Endodermal cell (in vitro differentiated cells): ENCODE results near the gene TARS3. TPM values are rescaled to one million over a fixed set of nuclear protein-coding genes. Genes with fewer than 3 reads are reported as not detected.

Experiments
- DNase-seq: peaks from one replicate; pipeline ENCODE4 v3.0.0-alpha.2; 2017
- H3K27ac ChIP-seq: 2 replicates; pipeline ENCODE4 v1.5.1; 2013; ENCODE audit warnings: mild to moderate bottlenecking, low read depth, low read length, moderate library complexity
- H3K27me3 ChIP-seq: 2 replicates; pipeline ENCODE4 v1.6.1; 2013; ENCODE audit warnings: mild to moderate bottlenecking, low read length, moderate library complexity; ENCODE audit not compliant: insufficient read depth, control insufficient read depth, poor library complexity, severe bottlenecking
- H3K36me3 ChIP-seq: 2 replicates; pipeline ENCODE4 v1.7.0; 2013; ENCODE audit warnings: mild to moderate bottlenecking, low read length, moderate library complexity; ENCODE audit not compliant: control insufficient read depth, insufficient read depth
- H3K4me1 ChIP-seq: one replicate; pipeline ENCODE4 v1.7.0; 2013; ENCODE audit warnings: low read length; ENCODE audit not compliant: control insufficient read depth, insufficient read depth
- H3K4me3 ChIP-seq: 2 replicates; pipeline ENCODE4 v1.5.1; 2013; ENCODE audit warnings: mild to moderate bottlenecking, low read length, moderate library complexity
- H3K9ac ChIP-seq: 2 replicates; pipeline ENCODE4 v1.6.1; 2013; ENCODE audit warnings: mild to moderate bottlenecking, low read length, moderate library complexity; ENCODE audit not compliant: poor library complexity, severe bottlenecking; ENCODE audit errors: extremely low read depth
- H3K9me3 ChIP-seq: 2 replicates; pipeline ENCODE4 v1.6.1; 2013; ENCODE audit warnings: mild to moderate bottlenecking, low read length, moderate library complexity; ENCODE audit not compliant: control insufficient read depth
- H3K27ac Mint-ChIP-seq: 2 replicates; pipeline ENCODE4 v1.8.0; 2020; ENCODE audit warnings: mixed read lengths
- H3K27me3 Mint-ChIP-seq: 2 replicates; pipeline ENCODE4 v1.8.0; 2021; ENCODE audit warnings: mild to moderate bottlenecking, mixed read lengths; ENCODE audit not compliant: insufficient read depth
- H3K36me3 Mint-ChIP-seq: 2 replicates; pipeline ENCODE4 v1.8.0; 2020; ENCODE audit warnings: low read depth, mixed read lengths
- H3K4me1 Mint-ChIP-seq: 2 replicates; pipeline ENCODE4 v1.8.0; 2020; ENCODE audit warnings: mixed read lengths
- H3K4me3 Mint-ChIP-seq: 2 replicates; pipeline ENCODE4 v1.8.0; 2020; ENCODE audit warnings: mild to moderate bottlenecking, moderate library complexity, mixed read lengths
- H3K9me3 Mint-ChIP-seq: 2 replicates; pipeline ENCODE4 v1.8.0; 2020; ENCODE audit warnings: mild to moderate bottlenecking, mixed read lengths
- WGBS, 2 experiments: methylation state at CpG; one replicate each; pipeline versions ENCODE4 v1.1.5 to v1.1.7; 2013; ENCODE audit warnings: missing lambda C conversion rate in 2 of 2, mixed read lengths in 1 of 2; ENCODE audit not compliant: insufficient coverage in 1 of 2, insufficient read length in 1 of 2; 5-methylcytosine and 5-hydroxymethylcytosine counted together
- total RNA-seq, 2 donors: library from RNA; stranded (reverse); fragmentation: NEBNext Ultra II Directional in 1 of 2; extraction: Animal tissue kit (Norgen Biotek cat#: 25700) in 1 of 2; gene quantifications; 2 replicates in 1 of 2; 3 replicates in 1 of 2; pipeline ENCODE4 v1.2.1, GENCODE V29; 2021
- TF ChIP-seq, protein P1 (sequence below): fragments of 200-600 bp; sonication (generic); conservative IDR thresholded peaks from 2 replicates; pipeline ENCODE4 v1.5.0; 2021; ENCODE audit warnings: antibody characterized with exemption, mild to moderate bottlenecking

Gene TARS3
- total RNA-seq, 2 donors from 2014 or later: 11.7 to 13.6 TPM

- no peak overlapping the region for H3K27ac ChIP-seq
Measured at GRCh38 chr15:101684384-101684783, 39.9 kb downstream of the TARS3 start.

GRCh38 chr15:101679806-101680205 is 44.5 kb downstream of the TARS3 start:
- H3K27me3 Mint-ChIP-seq: no peaks in the 10 kb centered on the region
- no peak overlapping the region for H3K27ac Mint-ChIP-seq
- peaks cover 8% of the 10 kb centered on the region for H3K4me1 Mint-ChIP-seq
- TF ChIP-seq, protein P1, sequence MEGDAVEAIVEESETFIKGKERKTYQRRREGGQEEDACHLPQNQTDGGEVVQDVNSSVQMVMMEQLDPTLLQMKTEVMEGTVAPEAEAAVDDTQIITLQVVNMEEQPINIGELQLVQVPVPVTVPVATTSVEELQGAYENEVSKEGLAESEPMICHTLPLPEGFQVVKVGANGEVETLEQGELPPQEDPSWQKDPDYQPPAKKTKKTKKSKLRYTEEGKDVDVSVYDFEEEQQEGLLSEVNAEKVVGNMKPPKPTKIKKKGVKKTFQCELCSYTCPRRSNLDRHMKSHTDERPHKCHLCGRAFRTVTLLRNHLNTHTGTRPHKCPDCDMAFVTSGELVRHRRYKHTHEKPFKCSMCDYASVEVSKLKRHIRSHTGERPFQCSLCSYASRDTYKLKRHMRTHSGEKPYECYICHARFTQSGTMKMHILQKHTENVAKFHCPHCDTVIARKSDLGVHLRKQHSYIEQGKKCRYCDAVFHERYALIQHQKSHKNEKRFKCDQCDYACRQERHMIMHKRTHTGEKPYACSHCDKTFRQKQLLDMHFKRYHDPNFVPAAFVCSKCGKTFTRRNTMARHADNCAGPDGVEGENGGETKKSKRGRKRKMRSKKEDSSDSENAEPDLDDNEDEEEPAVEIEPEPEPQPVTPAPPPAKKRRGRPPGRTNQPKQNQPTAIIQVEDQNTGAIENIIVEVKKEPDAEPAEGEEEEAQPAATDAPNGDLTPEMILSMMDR: no peak
- H3K36me3 ChIP-seq: peaks cover 18% of the 10 kb centered on the region
- no peaks in the 10 kb centered on the region for H3K9me3 ChIP-seq
- no peak overlapping the region for H3K4me3 ChIP-seq
- no peak for DNase-seq
- no peak overlapping the region for H3K27ac ChIP-seq
- 67 to 87% methylated on average over 1 to 2 of the region's 2 CpGs for WGBS, 2 experiments
- H3K4me1 ChIP-seq: peaks cover 3% of the 10 kb centered on the region
- no peak overlapping the region for H3K9ac ChIP-seq
- no peaks in the 10 kb centered on the region for H3K9me3 Mint-ChIP-seq
- peaks cover 19% of the 10 kb centered on the region for H3K36me3 Mint-ChIP-seq
- no peaks in the 10 kb centered on the region for H3K27me3 ChIP-seq
- no peak overlapping the region for H3K4me3 Mint-ChIP-seq

More at GRCh38 chr15:101684384-101684783, 39.9 kb downstream of the TARS3 start:
- Mint-ChIP-seq H3K9me3 (no peaks in the 10 kb centered on the region), H3K27me3 (no peaks in the 10 kb centered on the region), H3K4me1 (no peaks in the 10 kb centered on the region), H3K36me3 (peaks cover 20% of the 10 kb centered on the region), H3K27ac (no peak overlapping the region), H3K4me3 (no peak overlapping the region)
- peaks cover 10% of the 10 kb centered on the region for H3K36me3 ChIP-seq
- H3K4me3 ChIP-seq: no peak overlapping the region
- H3K4me1 ChIP-seq: no peaks in the 10 kb centered on the region
- no peaks in the 10 kb centered on the region for H3K9me3 ChIP-seq
- DNase-seq: no peak
- 85% methylated on average over 1 of the region's 1 CpG; no CpG with 5 or more reads in 1 of the 2 experiments for WGBS, 2 experiments
- H3K27me3 ChIP-seq: no peaks in the 10 kb centered on the region
- H3K9ac ChIP-seq: no peak overlapping the region
- TF ChIP-seq, protein P1: no peak

DNA sequence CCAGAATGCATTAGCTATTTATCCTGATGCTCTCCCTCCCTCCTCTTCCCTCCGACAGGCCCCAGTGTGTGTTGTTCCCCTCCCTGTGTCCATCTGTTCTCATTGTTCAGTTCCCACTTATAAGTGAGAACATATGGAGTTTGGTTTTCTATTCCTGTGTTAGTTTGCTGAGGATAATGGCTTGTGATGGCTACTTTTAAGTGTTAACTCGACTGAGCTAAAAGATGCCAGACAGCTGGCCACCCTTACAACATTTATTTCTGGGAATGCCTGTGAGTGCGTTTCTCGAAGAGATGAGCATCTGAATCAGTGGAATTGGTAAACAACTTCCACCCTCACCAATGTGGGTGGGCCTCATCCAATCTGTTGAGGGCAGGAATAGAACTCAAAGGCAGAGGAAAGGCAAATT is 47.3 kb downstream of the TARS3 start:
- Histone ChIP-seq H3K9me3 (no peaks in the 10 kb centered on the region), H3K36me3 (peaks cover 18% of the 10 kb centered on the region), H3K9ac (no peak overlapping the region), H3K27ac (peak overlapping the region; percentile 72), H3K4me3 (no peak overlapping the region), H3K27me3 (no peaks in the 10 kb centered on the region), H3K4me1 (peaks cover 3% of the 10 kb centered on the region)
- Mint-ChIP-seq H3K4me3 (no peak overlapping the region), H3K27me3 (no peaks in the 10 kb centered on the region), H3K27ac (no peak overlapping the region), H3K9me3 (no peaks in the 10 kb centered on the region), H3K4me1 (peaks cover 8% of the 10 kb centered on the region), H3K36me3 (peaks cover 33% of the 10 kb centered on the region)
- TF ChIP-seq, protein P1: no peak
- no peak for DNase-seq
- 86 to 90% methylated on average over 1 to 4 of the region's 4 CpGs for WGBS, 2 experiments
